ENCODE measurements around the gene HTN3. TPM values are rescaled to one million over a fixed set of nuclear protein-coding genes. Genes with fewer than 3 reads are reported as not detected.
"Not testable (repeated sequence)": the region's sequence is repeated elsewhere in the genome, so short reads cannot be mapped to it uniquely, and the experiment has no call there.

HTN3 gene
- total RNA-seq, 1 experiment from 2014 or later: not detected

- H3K27ac ChIP-seq (ENCODE audit: low read length); BruUV-seq (replicated peaks); H3K4me3 ChIP-seq (ENCODE audit: low read length); H3K79me2 ChIP-seq (ENCODE audit: low read length); H4K20me1 ChIP-seq (ENCODE audit: low read length); H3K4me2 ChIP-seq (ENCODE audit: low read length); CTCF ChIA-PET; intact Hi-C loops (cut with micrococcal nuclease); H3K36me3 ChIP-seq (ENCODE audit: low read depth, low read length); DNase-seq; H2AFZ ChIP-seq (ENCODE audit: low read length); H3K4me1 ChIP-seq (ENCODE audit: insufficient read depth, low read length); H3K9me2 ChIP-seq (replicated peaks; ENCODE audit: low read length); POLR2A ChIA-PET (ENCODE audit: unreplicated experiment); H3K27me3 ChIP-seq (ENCODE audit: low read length); H3K9me3 ChIP-seq (ENCODE audit: low read length); ATAC-seq; H3K9ac ChIP-seq (ENCODE audit: low read length); H3F3A ChIP-seq (ENCODE audit: low read length, unreplicated experiment): not testable (repeated sequence)
Measured at GRCh38 chr4:70056534-70056933, 28.3 kb downstream of the HTN3 start.

- ATAC-seq (no peak), DNase-seq (no peak)
- Histone ChIP-seq H3K27ac (ENCODE audit: low read length) (no peak overlapping the region), H3K4me2 (ENCODE audit: low read length) (no peak overlapping the region), H4K20me1 (ENCODE audit: low read length) (no peaks in the 10 kb centered on the region), H3F3A (ENCODE audit: low read length, unreplicated experiment) (no peaks in the 10 kb centered on the region), H3K36me3 (ENCODE audit: low read depth, low read length) (no peaks in the 10 kb centered on the region), H3K27me3 (ENCODE audit: low read length) (no peaks in the 10 kb centered on the region), H2AFZ (ENCODE audit: low read length) (no peak overlapping the region), H3K4me1 (ENCODE audit: insufficient read depth, low read length) (no peaks in the 10 kb centered on the region), H3K9ac (ENCODE audit: low read length) (no peak overlapping the region), H3K9me2 (replicated peaks; ENCODE audit: low read length) (no peaks in the 10 kb centered on the region), H3K4me3 (ENCODE audit: low read length) (no peak overlapping the region), H3K79me2 (ENCODE audit: low read length) (no peaks in the 10 kb centered on the region), H3K9me3 (ENCODE audit: low read length) (0 out of 2 replicates have a peak, but pooled peaks cover 6% of the 10 kb centered on the region)
- intact Hi-C loops (cut with micrococcal nuclease): no loop called here
- TF ChIP-seq, protein P1, sequence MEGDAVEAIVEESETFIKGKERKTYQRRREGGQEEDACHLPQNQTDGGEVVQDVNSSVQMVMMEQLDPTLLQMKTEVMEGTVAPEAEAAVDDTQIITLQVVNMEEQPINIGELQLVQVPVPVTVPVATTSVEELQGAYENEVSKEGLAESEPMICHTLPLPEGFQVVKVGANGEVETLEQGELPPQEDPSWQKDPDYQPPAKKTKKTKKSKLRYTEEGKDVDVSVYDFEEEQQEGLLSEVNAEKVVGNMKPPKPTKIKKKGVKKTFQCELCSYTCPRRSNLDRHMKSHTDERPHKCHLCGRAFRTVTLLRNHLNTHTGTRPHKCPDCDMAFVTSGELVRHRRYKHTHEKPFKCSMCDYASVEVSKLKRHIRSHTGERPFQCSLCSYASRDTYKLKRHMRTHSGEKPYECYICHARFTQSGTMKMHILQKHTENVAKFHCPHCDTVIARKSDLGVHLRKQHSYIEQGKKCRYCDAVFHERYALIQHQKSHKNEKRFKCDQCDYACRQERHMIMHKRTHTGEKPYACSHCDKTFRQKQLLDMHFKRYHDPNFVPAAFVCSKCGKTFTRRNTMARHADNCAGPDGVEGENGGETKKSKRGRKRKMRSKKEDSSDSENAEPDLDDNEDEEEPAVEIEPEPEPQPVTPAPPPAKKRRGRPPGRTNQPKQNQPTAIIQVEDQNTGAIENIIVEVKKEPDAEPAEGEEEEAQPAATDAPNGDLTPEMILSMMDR (conservative IDR thresholded peaks at IDR 0.05; ENCODE audit: low read depth, low read length): no peak
- TF ChIP-seq EZH2phosphoT487 (IDR thresholded peaks at IDR 0.05; ENCODE audit: borderline replicate concordance, low read length): no peak
- no peak for TF ChIP-seq EZH2 (IDR thresholded peaks at IDR 0.05; ENCODE audit: low read length, unreplicated experiment)
- ChIA-PET CTCF (no interaction called here), POLR2A (ENCODE audit: unreplicated experiment) (no interaction called here)
- no TSS peak for BruUV-seq (replicated peaks)
Measured at GRCh38 chr4:70057651-70058050, 29.4 kb downstream of the HTN3 start.

DNA sequence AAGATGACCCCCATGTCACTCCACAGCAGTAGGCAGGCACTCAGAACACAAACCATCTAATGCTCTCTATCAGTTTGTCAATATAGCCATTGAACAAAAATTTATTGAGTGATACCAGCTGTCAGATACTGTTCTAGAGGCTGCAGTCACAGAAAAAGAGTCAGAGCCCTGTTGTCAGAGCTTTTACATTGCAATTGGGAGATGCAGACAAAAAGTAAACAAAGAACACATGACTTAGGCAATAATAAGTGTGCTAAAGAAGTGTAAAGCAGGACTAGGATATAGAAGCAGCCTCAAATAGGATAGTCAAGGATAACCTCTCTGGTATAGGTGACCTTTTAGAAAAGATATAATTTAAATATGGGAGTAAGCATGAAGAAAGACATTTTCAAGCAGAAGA lies 30.9 kb downstream of the HTN3 start:
- no peak overlapping the region for H3K4me3 ChIP-seq (ENCODE audit: low read length)
- H3K27ac ChIP-seq (ENCODE audit: low read length): no peak overlapping the region
- ATAC-seq: no peak
- no peaks in the 10 kb centered on the region for H3F3A ChIP-seq (ENCODE audit: low read length, unreplicated experiment)
- H2AFZ ChIP-seq (ENCODE audit: low read length): no peak overlapping the region
- TF ChIP-seq EZH2phosphoT487 (IDR thresholded peaks at IDR 0.05; ENCODE audit: borderline replicate concordance, low read length) (no peak), EZH2 (IDR thresholded peaks at IDR 0.05; ENCODE audit: low read length, unreplicated experiment) (no peak)
- TF ChIP-seq, protein P1 (conservative IDR thresholded peaks at IDR 0.05; ENCODE audit: low read depth, low read length): no peak
- no TSS peak for BruUV-seq (replicated peaks)
- no peak overlapping the region for H3K4me2 ChIP-seq (ENCODE audit: low read length)
- 0 out of 2 replicates have a peak, but pooled peaks cover 6% of the 10 kb centered on the region for H3K9me3 ChIP-seq (ENCODE audit: low read length)
- H3K9ac ChIP-seq (ENCODE audit: low read length): no peak overlapping the region
- no peaks in the 10 kb centered on the region for H3K9me2 ChIP-seq (replicated peaks; ENCODE audit: low read length)
- H3K79me2 ChIP-seq (ENCODE audit: low read length): no peaks in the 10 kb centered on the region
- no peaks in the 10 kb centered on the region for H3K36me3 ChIP-seq (ENCODE audit: low read depth, low read length)
- ChIA-PET POLR2A (ENCODE audit: unreplicated experiment) (no interaction called here), CTCF (no interaction called here)
- H3K4me1 ChIP-seq (ENCODE audit: insufficient read depth, low read length): no peaks in the 10 kb centered on the region
- DNase-seq: no peak
- intact Hi-C loops (cut with micrococcal nuclease): no loop called here
- 0 out of 2 replicates have a peak, but pooled peaks cover 4% of the 10 kb centered on the region for H3K27me3 ChIP-seq (ENCODE audit: low read length)
- H4K20me1 ChIP-seq (ENCODE audit: low read length): no peaks in the 10 kb centered on the region
